Naive B cell (primary cell): ENCODE data around the gene RAB7A. TPM values are rescaled to one million over a fixed set of nuclear protein-coding genes. Genes with fewer than 3 reads are reported as not detected.
A peak's percentile ranks its signal among the peaks of the same experiment; 100 is the strongest.
"Not testable (repeated sequence)": the region's sequence is repeated elsewhere in the genome, so short reads cannot be mapped to it uniquely, and the experiment has no call there.

Experiments used
- ATAC-seq, 2 donors: fragments of 150-1000 bp; cut with Tn5 transposase; 2 replicates each; pipeline ENCODE4 v1.10.0; 2021; ENCODE audit warnings: low read depth in 2 of 2, mild to moderate bottlenecking in 2 of 2, moderate library complexity in 2 of 2
- DNase-seq: peaks from one replicate; pipeline ENCODE4 v3.0.0; 2022
- H3K27ac Mint-ChIP-seq, 6 donors: one replicate each; pipeline ENCODE4 v1.8.0; 2020 to 2022; ENCODE audit warnings: mild to moderate bottlenecking in 6 of 6, mixed read lengths in 6 of 6, moderate library complexity in 5 of 6, inconsistent platforms in 2 of 6
- H3K27me3 Mint-ChIP-seq, 3 donors: one replicate each; pipeline ENCODE4 v1.8.0; 2021 to 2022; ENCODE audit warnings: mixed read lengths in 3 of 3, mild to moderate bottlenecking in 1 of 3
- H3K36me3 Mint-ChIP-seq, 2 donors: one replicate each; pipeline ENCODE4 v1.8.0; 2020 to 2022; ENCODE audit warnings: mixed read lengths in 2 of 2, inconsistent platforms in 1 of 2, mild to moderate bottlenecking in 1 of 2
- H3K4me1 Mint-ChIP-seq, 3 donors: one replicate each; pipeline ENCODE4 v1.8.0; 2020 to 2022; ENCODE audit warnings: mixed read lengths in 3 of 3, inconsistent platforms in 1 of 3, mild to moderate bottlenecking in 1 of 3, moderate library complexity in 1 of 3
- H3K4me3 Mint-ChIP-seq, 8 donors: one replicate each; pipeline ENCODE4 v1.8.0; 2020 to 2022; ENCODE audit warnings: mild to moderate bottlenecking in 8 of 8, mixed read lengths in 8 of 8, moderate library complexity in 8 of 8, inconsistent platforms in 2 of 8
- H3K9me3 Mint-ChIP-seq, 7 donors: one replicate each; pipeline ENCODE4 v1.8.0; 2020 to 2022; ENCODE audit warnings: mixed read lengths in 7 of 7, mild to moderate bottlenecking in 5 of 7, inconsistent platforms in 2 of 7, moderate library complexity in 1 of 7
- polyA plus RNA-seq, 6 donors: library from polyadenylated mRNA; unstranded; fragments of 300-500 nt; fragmentation: Illumina TruSeq; gene quantifications; one replicate each; pipeline ENCODE4 v1.2.3, GENCODE V29; 2021; ENCODE audit warnings: low read depth in 6 of 6

The RAB7A gene
- polyA plus RNA-seq, 6 donors from 2014 or later, result 165 to 252 (median 189) TPM

GRCh38 chr3:128770387-128770786, 44.4 kb downstream of the RAB7A start:
- Mint-ChIP-seq H3K4me3 (no peak overlapping the region), H3K27ac (peak overlapping the region in 5 of 6 donors; percentile 2 to 70 (median 26)), H3K4me1 (peaks cover 47 to 69% (median 61%) of the 10 kb centered on the region in 3 donors), H3K27me3 (no peaks in the 10 kb centered on the region), H3K9me3 (peaks cover 0 to 4% (median 0%) of the 10 kb centered on the region in 7 donors), H3K36me3 (peaks cover 2 to 5% of the 10 kb centered on the region in 2 donors)
- ATAC-seq (no peak), DNase-seq (no peak)

DNA sequence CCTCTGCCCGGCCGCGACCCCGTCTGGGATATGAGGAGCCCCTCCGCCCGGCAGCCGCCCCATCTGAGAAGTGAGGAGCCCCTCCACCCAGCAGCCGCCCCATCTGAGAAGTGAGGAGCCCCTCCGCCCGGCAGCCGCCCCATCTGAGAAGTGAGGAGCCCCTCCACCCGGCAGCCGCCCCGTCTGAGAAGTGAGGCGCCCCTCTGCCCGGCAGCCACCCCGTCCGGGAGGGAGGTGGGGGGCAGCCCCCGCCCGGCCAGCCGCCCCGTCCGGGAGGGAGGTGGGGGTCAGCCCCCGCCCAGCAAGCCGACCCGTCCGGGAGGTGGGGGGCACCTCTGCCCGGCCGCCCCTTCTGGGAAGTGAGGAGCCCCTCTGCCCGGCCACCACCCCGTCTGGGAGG, 47.2 kb downstream of the RAB7A start:
- H3K27me3 Mint-ChIP-seq, DNase-seq, ATAC-seq, H3K27ac Mint-ChIP-seq, H3K9me3 Mint-ChIP-seq, H3K36me3 Mint-ChIP-seq, H3K4me3 Mint-ChIP-seq: not testable (repeated sequence)
- H3K4me1 Mint-ChIP-seq, result peaks cover 46 to 69% (median 62%) of the 10 kb centered on the region in 3 donors

DNA sequence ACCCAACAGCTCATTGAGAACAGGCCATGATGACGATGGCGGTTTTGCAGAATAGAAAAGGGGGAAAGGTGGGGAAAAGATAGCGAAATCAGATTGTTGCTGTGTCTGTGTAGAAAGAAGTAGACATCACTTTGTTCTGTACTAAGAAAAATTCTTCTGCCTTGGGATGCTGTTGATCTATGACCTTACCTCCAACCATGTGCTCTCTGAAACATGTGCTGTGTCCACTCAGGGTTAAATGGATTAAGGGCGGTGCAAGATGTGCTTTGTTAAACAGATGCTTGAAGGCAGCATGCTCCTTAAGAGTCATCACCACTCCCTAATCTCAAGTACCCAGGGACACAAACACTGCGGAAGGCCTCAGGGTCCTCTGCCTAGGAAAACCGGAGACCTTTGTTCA, 47.6 kb downstream of the RAB7A start:
- not testable (repeated sequence) for DNase-seq, H3K9me3 Mint-ChIP-seq, ATAC-seq, H3K27me3 Mint-ChIP-seq, H3K36me3 Mint-ChIP-seq, H3K27ac Mint-ChIP-seq
- peaks cover 46 to 69% (median 62%) of the 10 kb centered on the region in 3 donors for H3K4me1 Mint-ChIP-seq
- peak overlapping the region in 1 of 8 donors; percentile 15 for H3K4me3 Mint-ChIP-seq

GRCh38 chr3:128775241-128775640, 49.3 kb downstream of the RAB7A start:
- Mint-ChIP-seq H3K4me1 (peaks cover 48 to 66% (median 61%) of the 10 kb centered on the region in 3 donors), H3K9me3 (peaks cover 0 to 4% (median 0%) of the 10 kb centered on the region in 7 donors), H3K27ac (peak overlapping the region in 3 of 6 donors; percentile 36 to 66 (median 65)), H3K4me3 (no peak overlapping the region), H3K27me3 (no peaks in the 10 kb centered on the region), H3K36me3 (peaks cover 0 to 5% of the 10 kb centered on the region in 2 donors)
- DNase-seq, result no peak
- no peak for ATAC-seq

DNA sequence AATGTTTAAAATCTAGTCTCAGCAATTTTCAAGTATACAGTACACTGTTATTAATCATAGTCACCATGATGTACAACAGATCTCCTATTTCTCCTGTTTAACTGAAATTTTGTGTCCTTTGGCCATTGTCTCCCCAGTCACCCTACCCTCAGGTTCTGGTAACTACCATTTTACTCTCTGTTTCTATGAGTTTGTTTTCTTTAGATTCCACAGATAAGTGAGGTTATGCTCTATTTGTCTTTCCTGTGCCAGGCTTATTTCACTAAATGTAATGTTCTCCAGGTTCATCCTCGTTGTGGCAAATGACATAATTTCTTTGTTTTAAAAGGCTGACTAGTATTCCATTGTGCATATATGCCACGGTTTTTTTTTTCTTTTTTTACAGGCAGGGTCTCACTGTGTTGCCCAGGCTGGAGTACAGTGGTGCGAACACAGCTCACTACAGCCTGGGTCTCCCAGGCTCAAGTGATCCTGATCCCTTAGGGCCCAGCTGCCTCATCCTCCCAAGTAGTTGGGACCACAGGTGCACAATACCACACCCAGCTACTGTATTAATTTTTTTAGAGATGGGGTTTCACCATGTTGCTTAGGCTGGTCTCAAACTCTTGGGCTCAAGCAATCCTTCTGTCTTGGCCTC, 50.0 kb downstream of the RAB7A start:
- no peak overlapping the region for H3K4me3 Mint-ChIP-seq

DNA sequence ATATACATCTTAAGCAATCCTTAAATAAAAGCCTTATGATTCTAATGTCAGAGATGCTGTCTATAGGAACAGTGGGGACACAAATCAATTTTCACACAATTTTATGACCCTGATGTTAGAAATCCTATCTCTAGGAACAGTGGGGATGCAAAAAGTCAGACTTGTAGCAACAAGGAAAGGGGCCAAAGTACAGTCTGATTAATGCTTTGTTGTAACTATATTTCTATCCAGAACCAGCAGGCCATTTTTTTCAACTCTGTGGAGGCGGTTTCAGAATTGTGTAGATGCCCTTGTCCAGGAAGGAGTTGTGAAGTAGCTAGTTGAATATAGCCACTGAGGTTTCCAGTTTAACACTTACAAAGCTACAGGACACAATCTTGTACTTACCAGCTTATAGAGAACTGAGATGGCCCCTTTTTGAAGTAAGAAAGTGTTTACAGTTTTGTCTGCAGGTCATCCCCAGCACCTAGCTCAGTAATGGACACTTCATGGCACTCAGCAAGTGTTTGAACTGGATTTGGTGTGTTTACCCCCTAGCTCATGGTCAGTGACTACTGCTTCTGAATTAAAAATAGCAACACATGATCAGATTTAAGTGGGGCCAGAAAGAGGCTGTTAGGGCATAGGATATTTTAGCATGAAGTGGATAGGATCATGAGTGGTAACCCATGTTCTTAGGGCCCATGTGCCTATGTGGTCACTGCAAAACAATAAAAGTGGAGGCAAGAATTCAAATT, 54.3 kb downstream of the RAB7A start:
- no peak overlapping the region for H3K4me3 Mint-ChIP-seq
- no peaks in the 10 kb centered on the region for H3K36me3 Mint-ChIP-seq
- peak overlapping the region; percentile 6 to 93 (median 34) for H3K27ac Mint-ChIP-seq
- DNase-seq (no peak), ATAC-seq (no peak)
- no peaks in the 10 kb centered on the region for H3K27me3 Mint-ChIP-seq
- H3K4me1 Mint-ChIP-seq, result peaks cover 63 to 88% (median 87%) of the 10 kb centered on the region in 3 donors
- no peaks in the 10 kb centered on the region for H3K9me3 Mint-ChIP-seq

More for the DNA sequence above, 50.0 kb downstream of the RAB7A start:
- Mint-ChIP-seq H3K4me1 (peaks cover 48 to 66% (median 66%) of the 10 kb centered on the region in 3 donors), H3K27ac (peak overlapping the region in 3 of 6 donors; percentile 5 to 16 (median 12)), H3K9me3 (peaks cover 0 to 4% (median 0%) of the 10 kb centered on the region in 7 donors), H3K36me3 (peaks cover 0 to 5% of the 10 kb centered on the region in 2 donors), H3K27me3 (no peaks in the 10 kb centered on the region)
- DNase-seq, result no peak
- no peak for ATAC-seq

DNA sequence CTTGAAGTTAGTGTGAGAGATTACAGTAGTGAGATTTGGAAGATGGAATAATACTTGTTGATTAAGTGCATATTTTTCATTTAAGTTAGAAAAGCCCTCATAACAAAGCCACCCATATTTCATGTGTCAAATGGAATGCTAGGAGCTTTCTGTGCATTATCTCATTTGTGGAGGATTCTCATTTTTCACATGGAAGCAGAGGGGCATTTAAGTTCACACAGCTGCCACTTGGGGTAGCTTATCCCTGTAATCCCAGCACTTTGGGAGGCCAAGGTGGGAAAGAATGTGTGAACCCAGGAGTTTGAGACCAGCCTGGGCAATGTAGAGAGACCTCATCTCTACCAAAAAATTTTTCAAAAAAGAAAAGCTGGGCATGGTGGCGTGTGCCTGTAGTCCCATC, 55.2 kb downstream of the RAB7A start:
- Mint-ChIP-seq H3K4me1 (peaks cover 62 to 89% (median 87%) of the 10 kb centered on the region in 3 donors), H3K9me3 (no peaks in the 10 kb centered on the region), H3K36me3 (no peaks in the 10 kb centered on the region), H3K27ac (peak overlapping the region in 2 of 6 donors; percentile 13 to 61), H3K4me3 (no peak overlapping the region), H3K27me3 (no peaks in the 10 kb centered on the region)
- no peak for DNase-seq
- ATAC-seq, result no peak

GRCh38 chr3:128782282-128783146, 56.5 kb downstream of the RAB7A start:
- Mint-ChIP-seq H3K4me1 (peaks cover 70 to 91% (median 91%) of the 10 kb centered on the region in 3 donors), H3K4me3 (no peak overlapping the region), H3K27me3 (no peaks in the 10 kb centered on the region), H3K9me3 (no peaks in the 10 kb centered on the region), H3K27ac (peak overlapping the region in 4 of 6 donors; percentile 34 to 69 (median 40)), H3K36me3 (no peaks in the 10 kb centered on the region)
- no peak for ATAC-seq
- DNase-seq, result no peak

DNA sequence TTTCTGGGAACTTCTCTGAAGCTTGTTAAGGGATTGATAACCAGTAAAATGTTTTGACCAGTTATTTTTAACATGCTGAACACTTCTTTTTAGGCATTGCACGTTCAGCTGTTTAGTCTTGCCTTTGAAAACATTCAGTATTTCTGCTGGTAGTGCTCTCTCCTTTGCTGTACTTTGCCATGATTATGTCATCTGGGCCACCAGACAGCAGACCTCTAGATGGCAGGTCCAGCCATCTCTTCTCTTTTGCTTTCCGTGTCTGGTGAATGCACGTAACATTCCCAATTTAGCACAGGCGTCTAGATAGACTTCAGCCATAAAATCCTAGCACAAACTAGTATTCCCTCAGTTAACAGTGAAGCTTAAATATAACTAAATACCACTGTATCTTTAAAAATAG, 57.8 kb downstream of the RAB7A start:
- no peak for DNase-seq
- H3K9me3 Mint-ChIP-seq, result no peaks in the 10 kb centered on the region
- ATAC-seq, result no peak
- H3K4me1 Mint-ChIP-seq, result peaks cover 66 to 91% (median 91%) of the 10 kb centered on the region in 3 donors
- no peaks in the 10 kb centered on the region for H3K36me3 Mint-ChIP-seq
- H3K27ac Mint-ChIP-seq, result peak overlapping the region in 4 of 6 donors; percentile 5 to 86 (median 36)
- no peaks in the 10 kb centered on the region for H3K27me3 Mint-ChIP-seq
- no peak overlapping the region for H3K4me3 Mint-ChIP-seq

GRCh38 chr3:128784232-128784631, 58.2 kb downstream of the RAB7A start:
- H3K27ac Mint-ChIP-seq, result peak overlapping the region in 5 of 6 donors; percentile 5 to 58 (median 37)
- peaks cover 64 to 91% (median 91%) of the 10 kb centered on the region in 3 donors for H3K4me1 Mint-ChIP-seq
- H3K4me3 Mint-ChIP-seq, result peak overlapping the region in 1 of 8 donors; percentile 36
- no peaks in the 10 kb centered on the region for H3K36me3 Mint-ChIP-seq
- no peaks in the 10 kb centered on the region for H3K9me3 Mint-ChIP-seq
- no peaks in the 10 kb centered on the region for H3K27me3 Mint-ChIP-seq
- peak; percentile 14 for DNase-seq
- ATAC-seq, result peak; percentile 66 to 67

DNA sequence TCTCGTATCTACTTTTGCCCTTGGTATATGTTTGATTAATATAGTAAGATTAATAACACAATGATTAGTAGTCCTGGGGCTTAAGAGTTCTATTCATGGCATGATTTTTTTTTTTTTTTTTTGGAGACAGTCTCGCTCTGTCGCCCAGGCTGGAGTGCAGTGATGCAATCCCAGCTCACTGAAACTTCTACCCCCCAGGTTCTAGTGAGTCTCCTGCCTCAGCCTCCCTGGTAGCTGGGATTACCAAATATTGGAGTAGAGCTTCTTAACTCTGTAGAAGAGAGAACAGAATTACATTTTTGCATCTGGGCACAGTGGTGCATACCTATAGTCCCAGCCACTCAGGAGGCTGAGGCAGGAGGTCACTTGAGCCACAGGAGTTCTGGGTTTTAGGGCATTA, 58.9 kb downstream of the RAB7A start:
- Mint-ChIP-seq H3K36me3 (no peaks in the 10 kb centered on the region), H3K9me3 (no peaks in the 10 kb centered on the region), H3K4me1 (peaks cover 61 to 91% (median 90%) of the 10 kb centered on the region in 3 donors), H3K4me3 (no peak overlapping the region), H3K27ac (peak overlapping the region in 3 of 6 donors; percentile 5 to 70 (median 60)), H3K27me3 (no peaks in the 10 kb centered on the region)
- ATAC-seq, result no peak
- no peak for DNase-seq

DNA sequence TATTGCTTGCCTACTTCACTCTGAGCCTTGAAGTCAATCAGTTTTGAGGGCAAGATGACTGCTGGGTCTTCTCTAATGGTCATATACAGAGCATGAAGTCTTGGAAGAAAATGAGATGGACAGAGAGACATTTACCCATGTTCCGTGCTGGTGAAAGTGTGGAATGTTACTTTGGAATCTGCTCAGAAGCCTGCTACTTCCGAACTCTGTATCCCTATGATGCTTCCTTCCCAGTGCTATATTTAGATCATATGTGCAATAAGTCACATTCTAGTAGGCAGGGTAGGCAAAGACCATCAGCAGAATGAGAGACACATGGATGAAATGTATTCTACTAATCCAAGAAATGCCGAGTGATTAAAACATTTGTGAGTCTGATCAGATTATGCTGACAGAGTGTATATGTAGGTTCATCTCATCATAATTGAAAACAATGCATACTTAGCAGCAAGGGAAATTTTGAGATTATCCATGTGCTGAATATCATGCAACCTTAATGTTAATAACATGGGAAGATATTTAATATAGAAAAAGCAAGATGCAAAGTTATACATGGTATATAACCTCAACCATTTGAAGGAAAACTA, 60.5 kb downstream of the RAB7A start:
- H3K27me3 Mint-ChIP-seq, result no peaks in the 10 kb centered on the region
- no peaks in the 10 kb centered on the region for H3K9me3 Mint-ChIP-seq
- no peak for DNase-seq
- no peak for ATAC-seq
- peak overlapping the region in 3 of 6 donors; percentile 10 to 49 (median 16) for H3K27ac Mint-ChIP-seq
- H3K4me1 Mint-ChIP-seq, result peaks cover 58 to 93% (median 80%) of the 10 kb centered on the region in 3 donors
- no peaks in the 10 kb centered on the region for H3K36me3 Mint-ChIP-seq
- peak overlapping the region in 2 of 8 donors; percentile 29 to 32 for H3K4me3 Mint-ChIP-seq
